HG03439 (cell line): ENCODE measurements around the gene KIAA1328.

Experiments used
- ATAC-seq: cut with Tn5 transposase; IDR thresholded peaks from one replicate; pipeline ENCODE4 v1.9.1; 2021; ENCODE audit warnings: mild to moderate bottlenecking, moderate library complexity; ENCODE audit not compliant: unreplicated experiment

The KIAA1328 gene

DNA sequence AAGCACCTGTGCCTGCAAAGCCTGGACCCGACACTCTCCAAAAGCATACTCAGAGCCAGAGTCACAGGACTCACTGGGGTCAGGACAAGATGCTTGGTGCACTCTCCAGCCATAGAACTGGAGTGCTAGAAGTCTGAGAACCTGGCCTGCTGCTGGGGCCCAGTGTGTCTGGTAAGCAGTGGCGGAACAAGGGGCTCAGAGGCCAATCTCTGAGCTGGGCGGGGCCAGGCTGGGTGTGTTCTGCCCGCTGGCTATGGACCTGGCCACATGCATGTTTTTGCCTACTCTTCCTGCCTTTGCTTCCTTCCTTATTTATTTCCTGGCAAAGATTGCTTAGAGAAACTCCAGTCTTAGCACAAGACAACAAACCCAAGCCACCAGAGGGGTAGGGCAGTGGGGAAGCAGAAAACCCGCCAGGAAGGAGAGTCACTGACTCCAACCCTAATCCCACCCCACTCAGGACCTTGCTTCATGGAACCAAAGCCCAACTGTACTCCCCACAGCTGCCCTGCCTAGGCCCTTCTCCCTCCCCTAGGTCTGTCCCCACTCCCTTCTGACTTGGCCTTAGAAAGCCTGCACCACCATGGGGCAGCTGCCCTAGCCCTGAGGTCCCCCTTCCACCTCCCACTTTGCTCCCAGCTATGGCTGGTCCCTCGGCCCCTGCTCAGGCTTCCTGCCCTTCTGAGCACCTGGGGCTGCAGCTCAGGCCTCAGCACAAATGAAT, 421.1 kb downstream of the KIAA1328 start:
- no peak for ATAC-seq

DNA sequence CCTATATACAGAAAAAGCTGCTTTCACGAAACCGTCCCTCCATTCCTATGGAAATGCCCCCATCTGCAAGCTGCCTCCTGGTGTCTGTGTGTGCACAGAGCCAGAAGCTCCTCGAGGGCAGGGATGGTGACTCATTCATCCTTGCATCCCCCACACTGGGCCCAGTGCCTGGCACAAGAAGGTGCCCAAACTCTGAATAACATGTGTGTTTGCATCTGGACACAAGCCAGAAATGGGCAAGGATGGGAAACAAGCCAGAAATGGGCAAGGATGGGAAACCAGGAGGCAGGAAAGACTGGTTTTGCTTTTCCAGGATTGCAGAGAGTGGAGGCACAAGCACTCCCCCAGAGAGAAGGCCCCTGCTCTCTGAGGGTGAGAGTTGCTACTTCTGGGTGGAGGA, 422.8 kb downstream of the KIAA1328 start:
- ATAC-seq, result no peak

DNA sequence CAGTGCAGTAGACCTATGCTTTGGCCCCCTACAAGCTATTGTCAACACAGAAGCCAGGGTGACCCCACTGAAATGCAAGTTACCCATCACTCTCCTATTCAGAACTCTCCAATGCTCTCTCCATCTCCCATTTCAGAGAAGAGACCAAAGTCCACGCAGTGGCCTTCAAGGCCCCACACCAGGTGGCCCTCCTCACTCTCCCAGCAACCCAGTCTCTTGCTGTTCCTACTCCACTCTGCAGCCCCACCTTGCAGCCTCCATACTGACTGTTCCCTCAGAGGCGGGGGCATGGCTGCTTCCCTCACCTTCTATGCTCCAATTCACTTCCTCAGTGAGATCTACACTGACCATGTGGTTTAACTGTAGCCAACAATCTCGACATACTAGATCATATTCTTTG, 423.4 kb downstream of the KIAA1328 start:
- no peak for ATAC-seq

DNA sequence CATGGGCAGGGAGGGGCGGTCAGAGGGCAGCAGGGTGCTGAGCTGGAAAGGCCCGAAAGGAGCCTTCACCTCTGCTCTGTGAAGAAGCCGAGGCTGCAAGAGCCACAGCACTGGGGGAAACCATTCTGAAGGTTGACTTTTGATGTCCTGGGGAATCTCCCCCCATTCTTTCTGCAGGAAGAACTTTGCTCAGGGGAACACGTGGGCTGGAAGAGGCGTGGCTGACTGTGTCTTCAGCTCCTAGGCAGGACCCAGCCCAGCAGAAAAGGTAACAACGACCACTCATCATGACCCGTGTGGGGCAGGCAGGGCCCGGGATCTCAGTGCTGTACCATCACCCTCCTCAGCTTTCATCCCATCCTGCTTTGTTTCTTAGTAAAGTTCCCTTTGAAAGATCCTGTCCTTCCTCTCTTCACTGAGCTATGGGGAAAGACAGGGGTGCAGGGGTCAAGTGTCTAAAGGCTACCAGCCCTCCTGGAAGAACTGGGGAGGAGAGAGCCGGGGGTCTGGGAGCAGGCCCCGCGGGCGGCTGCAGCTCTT, 424.0 kb downstream of the KIAA1328 start:
- no peak for ATAC-seq

DNA sequence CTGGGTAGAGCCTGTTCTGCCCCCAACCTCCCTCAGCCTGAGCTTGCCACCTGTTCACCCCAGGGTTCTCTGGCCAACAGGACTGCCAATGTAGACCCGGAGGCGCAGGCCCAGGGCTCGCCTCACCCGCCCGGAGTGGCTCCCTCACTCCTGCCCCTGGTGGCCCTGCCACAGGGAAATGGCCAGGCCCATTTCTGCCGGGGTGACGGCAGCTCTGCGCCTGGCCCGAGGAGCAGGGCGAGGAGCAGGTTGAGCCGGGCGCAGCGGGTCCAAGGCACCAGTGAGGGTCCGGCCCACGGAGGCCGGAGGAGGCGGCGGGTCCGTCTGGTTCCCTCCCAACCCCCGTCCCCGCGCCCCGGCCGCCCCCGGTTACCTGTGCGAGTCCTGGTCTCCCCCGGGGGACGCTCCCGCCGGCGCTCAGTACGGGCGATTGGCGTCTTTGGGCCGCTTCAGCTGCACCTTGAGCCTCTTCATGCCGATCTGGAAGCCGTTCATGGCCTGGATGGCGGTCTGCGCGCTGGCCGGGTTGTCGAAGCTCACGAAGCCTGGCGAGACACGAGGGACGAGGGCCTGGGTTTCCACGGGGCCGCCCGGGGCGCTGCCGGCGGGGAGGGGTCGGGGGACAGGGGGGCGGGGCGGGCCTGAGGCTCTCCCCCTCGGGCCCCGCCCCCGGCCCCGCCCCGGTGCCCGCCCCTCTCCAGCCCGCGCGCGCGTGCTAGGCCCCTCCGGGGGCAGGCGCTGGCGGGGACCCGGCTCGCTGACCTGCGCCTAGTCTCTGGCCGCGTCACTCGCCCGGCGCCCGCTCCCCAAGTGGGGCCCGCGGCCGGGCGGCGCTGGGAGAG, 424.7 kb downstream of the KIAA1328 start:
- no peak for ATAC-seq

DNA sequence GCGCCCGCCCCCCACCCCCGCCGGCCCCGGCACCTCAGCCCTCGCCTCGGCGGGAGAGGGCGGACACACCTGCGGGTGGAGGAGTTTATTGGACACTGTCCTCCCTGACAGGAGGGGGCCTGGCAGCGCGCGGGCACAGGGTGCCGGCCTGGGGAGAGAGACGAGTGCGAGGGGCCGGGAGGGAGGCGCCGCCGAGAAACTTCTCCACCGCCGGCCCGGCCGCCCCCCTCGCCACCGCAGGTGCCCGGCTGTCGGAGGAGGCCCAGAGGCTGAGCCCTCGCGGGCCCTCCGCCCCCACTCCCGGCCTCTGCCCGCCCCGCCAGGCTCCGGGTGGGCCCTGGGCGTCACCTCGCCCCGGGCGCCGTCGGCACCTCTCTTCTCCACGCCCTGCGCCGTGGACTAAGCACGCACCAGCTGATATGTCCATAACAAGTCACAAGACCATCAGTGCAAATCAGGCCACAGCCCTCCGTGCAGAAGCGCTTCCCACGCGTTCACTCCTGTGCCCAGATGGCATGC, 425.4 kb downstream of the KIAA1328 start:
- no peak for ATAC-seq

DNA sequence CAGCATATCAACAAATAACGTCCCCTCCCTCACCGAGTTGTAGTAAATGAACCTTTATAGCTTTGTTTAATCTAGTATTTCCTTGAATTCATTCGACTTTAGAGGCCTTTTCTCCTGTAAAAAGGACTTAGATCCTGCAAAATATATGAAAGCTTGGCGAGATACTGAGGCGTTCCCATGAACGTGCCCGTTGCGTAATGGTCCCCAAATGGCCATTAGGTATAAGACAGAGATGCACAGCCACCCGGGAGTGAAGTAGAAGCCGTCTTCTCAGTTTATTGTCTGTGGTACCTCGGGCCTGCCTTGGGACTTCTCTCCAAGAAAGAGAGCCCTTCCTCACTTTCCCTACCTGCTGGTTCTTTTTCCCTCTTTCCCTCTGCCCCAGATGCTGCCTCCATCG, 426.0 kb downstream of the KIAA1328 start:
- ATAC-seq, result no peak

DNA sequence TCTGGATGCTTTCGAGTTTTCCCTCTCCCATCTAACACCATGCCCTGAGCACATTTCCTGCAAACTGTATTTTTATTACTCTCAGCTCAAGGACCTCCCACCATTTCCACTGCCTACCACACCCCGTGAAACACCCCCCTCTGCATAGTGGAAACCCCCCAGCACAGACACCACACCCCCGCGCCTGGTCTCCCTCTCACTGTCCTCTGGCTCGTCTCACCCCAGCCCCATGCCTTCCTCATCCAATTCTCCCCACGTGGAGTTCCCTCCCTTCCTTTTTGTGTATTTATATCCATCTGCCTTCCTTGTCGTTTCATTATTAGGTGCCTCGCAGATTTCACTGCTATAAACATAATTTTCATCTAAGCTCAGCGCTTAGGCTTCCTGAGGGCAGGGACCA, 429.2 kb downstream of the KIAA1328 start:
- no peak for ATAC-seq

DNA sequence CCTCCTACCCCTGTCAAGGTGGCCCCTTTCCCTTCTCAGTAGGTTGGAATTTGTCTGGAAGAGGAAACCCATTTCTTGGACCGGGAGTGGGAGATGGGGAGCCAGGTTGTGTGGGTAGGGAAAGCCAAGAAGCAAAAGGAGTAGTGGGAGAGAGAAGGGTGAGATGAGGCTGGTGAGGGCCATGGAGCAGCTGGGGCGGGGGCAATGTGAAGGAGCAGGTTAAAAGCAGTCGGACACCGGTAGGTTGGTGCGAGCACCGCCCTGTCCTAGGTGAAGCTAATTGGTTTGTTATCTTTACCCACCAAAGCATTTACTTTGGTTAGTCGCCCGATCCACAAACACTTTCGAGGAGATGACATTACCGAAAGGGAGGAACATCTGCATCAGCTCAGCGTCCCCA, 429.9 kb downstream of the KIAA1328 start:
- ATAC-seq, result no peak

DNA sequence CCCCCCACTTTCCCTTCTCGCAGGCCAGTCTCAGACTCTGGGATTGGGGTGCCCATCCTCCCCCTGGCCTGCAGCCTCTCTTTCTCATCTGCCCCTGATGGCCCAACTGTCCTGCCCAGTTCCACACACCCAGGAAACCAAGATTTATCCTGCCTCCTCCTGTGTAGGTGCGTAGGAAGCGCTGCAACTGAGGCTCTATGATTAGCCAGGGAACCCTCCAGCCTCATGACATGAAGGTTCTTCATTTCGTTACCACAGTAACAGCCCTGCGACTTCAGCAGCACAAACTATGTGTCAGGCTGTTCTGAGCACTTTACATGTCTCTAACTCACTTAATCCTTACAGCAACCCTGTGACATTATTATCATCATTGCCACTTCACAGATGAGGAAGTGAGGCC, 430.8 kb downstream of the KIAA1328 start:
- no peak for ATAC-seq

DNA sequence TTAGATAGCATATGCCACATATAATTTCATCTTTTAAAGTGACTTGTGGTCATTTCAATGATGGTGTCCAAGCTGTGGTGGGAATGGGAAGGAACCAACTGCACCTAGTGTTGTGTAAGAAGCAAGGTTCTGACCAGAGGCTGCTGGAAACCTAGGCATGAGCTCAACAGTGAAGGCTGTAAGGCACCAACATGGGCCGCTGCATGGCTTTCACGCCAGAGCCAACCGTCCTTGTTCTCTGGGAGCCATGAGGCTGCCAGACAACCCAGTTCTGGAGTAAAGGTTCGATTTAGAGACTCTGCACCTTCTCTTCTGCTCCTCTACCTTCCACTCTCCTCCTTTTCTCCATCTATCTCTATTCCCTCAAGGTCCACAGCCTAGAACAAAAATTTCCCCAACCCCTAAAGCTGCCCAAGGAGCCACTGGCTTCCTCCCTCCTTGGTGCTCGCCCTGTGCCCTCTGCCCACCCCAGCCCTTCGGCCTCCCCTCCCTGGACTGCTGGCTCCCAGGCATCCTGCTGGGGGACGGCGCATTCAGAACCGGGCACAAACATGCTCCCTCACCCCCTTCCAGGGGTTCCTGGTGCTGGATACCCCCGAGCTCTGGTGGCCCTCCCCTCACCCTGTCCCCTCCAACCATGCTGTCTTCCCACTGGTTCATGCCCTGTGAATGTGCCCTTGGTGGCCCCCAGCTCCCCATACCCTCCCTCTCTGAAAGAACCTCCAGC, 431.6 kb downstream of the KIAA1328 start:
- ATAC-seq, result no peak

DNA sequence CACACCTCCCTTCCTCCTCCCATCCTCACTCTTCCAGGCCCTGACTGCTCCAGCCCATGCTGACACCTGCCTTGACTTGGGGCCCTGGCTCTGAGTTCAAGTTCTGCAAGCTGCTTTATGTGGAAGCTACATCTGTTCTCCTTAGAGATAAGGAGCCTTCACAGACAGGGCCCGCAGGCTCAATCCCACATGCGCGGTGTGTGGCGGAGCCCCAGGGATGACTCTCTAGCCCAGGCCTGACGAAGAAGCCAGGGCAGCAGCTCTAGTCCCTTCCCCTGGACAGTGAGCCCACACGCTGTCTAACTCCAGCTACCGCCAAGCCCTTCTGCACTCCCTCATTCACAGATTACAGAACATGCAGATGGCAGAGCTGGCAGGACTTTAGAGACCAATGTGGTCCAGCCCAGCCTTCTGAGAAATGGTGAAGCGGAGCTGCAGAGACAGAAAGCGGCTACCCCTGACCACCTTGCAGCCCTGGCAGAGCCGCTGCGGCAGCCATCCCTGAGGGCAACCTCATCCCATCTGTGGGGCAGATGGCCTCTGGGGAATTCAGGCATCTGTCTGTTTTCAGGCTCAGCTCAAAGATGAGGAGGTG, 432.4 kb downstream of the KIAA1328 start:
- ATAC-seq, result no peak

DNA sequence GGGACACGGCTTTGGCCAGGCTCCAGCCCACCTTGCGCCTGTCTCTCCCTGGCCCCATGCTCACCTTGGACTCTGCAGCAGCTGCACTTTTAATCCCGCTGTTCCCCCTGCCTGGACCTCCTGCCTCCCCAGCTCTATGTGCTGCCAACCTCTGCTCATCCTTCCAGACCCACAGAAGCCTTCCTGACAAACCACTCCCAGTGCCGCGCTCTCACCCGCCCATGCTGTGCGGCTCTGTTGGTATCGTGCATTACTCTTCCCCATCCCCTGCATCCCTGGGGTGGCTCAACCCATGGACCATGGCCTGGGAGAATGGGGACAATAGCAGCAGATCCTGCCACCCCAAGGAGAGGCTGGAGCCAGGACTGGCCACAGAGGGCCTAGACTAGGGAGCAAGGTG, 433.1 kb downstream of the KIAA1328 start:
- no peak for ATAC-seq

DNA sequence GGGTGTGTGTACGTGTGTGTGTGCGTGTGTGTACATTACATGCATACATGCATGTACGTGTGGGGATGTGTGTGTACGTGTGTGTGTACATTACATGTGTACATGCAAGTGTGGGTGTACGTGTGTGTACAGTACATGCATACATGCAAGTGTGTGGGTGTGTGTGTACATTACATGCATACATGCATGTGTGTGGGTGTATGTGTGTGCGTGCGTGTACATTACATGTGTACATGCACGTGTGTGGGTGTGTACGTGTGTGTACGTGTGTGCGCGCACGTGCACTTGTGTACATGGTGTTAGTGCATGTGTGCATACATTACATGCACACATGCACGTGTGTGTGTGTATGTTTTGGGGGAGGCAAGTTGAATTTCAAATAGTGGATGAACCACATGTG, 436.0 kb downstream of the KIAA1328 start:
- ATAC-seq, result no peak

DNA sequence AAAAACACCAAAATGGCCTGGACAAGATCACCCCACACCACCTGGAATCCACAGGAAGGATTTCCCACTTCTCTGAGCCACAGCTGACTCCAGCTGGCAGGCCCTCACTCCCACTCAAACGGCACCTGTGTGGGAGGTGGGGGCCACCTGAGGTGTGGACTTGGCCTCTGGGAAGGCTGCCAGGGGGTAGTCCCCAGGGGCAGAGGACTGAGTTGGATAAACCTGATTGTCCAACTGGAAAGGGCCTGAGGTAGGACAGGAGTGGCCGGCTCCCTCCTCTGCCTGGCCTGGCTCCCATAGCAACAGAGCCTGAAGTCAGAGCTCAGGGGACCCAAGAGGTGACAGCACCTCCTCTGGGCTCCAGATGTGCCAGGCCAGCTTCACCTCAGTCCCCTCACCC, 436.5 kb downstream of the KIAA1328 start:
- no peak for ATAC-seq

DNA sequence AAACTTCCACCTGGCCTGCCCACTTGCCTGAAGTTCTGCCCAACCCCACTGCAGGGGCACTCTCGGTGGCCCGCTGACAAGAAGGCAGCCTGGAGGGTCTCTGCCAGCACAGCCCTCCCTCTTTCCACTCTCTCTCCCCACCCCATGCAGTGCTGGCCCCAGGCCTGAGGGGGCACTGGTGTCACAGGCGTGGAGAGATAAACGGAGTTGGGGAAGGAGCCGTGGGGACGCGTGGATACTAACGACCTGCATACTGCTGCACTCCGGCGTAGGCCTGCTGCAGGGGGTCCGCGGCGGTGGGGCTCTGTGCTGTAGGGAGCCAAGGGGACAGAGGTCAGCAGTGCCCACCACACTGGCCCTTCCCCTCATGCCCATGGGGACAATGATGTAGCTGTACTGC, 437.4 kb downstream of the KIAA1328 start:
- no peak for ATAC-seq

DNA sequence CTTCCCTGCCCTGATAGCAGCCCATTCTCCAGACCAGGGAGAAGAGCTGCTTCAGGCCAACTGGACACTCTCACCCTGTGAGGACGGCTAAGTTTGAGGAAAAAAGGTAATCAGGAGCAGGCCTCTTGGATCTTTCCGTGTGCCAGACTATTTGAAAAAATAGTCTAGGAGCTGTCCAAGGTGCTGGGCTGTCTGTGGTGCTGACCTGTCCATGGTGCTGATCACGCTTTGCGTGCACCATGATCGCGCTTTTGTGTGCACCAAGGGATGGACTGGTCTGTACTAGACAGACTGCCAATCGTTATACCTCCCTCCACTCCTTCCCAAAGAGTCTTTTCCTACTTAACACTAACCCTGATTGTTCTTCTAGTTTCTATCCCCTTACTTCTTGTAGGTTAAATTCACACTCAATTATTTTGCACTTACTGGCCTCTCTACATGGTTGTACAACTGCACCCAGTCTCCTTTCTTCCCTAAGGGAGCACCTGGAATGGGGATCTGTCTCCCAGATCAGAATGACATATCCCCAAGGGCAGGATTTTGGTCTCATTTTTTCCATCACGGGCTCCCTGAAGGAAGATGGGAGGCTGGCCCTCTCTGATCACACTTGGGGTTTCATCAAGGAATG, 441.2 kb downstream of the KIAA1328 start:
- ATAC-seq, result no peak

DNA sequence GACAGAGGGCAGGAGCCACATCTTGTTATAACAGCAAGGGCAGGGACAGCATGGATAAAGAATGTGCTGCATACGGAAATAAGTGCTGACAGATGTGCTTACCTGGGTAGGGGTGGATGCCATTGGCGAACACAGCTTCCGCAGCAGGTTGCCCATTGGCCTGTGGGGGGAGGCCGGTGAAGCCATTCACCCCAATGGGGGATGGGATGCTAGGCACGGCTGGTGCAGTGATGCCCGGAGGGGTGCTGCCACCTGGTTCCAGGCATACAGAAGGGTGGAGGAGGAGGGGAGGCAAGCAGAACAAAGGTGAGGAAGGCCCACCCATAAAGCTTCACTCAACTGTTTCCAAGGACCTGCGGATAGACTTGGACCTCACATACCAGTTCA, 441.7 kb downstream of the KIAA1328 start:
- ATAC-seq, result no peak

DNA sequence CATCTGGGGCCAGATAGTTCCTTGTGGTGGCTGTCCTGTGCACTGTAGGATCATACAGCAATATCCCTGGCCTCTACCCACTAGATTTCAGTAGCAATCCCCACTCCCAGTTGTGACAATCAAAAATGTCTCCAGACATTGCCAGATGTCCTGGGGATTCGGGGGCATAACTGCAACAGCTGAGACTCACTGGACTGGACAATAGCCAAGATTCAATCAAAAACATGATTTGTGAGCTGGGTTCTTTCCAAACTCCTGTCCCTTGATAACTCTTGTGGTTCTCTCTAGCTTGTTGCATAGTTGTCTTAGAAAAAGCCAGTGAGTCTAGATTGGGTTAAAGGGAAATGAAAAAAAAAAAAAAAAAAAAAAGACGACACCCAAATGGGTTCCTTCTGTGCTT, 443.3 kb downstream of the KIAA1328 start:
- ATAC-seq, result no peak

DNA sequence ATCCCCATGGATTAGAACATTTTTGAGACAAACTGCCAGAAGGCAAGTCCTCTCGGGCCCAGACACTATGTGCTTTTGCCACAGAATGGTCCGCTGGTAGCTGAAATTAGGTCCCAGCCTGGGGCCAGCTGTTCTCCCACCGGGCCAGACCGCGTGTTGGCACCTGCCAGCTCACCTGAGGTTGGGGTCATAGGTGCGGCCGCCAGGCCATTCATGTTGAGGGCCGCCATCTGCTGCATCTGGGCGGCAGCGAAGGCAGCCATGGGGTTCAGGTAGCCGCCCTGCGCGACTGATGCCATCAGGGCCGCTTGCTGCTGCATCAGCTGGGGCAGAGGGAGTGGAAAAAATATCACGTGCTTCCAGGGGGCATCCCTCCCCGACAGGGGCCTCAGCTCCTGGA, 443.9 kb downstream of the KIAA1328 start:
- no peak for ATAC-seq
